ENCODE measurements around the gene COMMD1.

GRCh38 chr2:61911510-61911909 is 6.0 kb downstream of the COMMD1 start:
- TF ChIP-seq CTCF (IDR thresholded peaks at IDR 0.05; ENCODE audit: low read depth, low read length, poor library complexity, severe bottlenecking) (peak; percentile 35), EZH2phosphoT487 (IDR thresholded peaks at IDR 0.05; ENCODE audit: borderline replicate concordance, low read length) (no peak)

Measured in DOHH2 (cell line).